Measurements from ENCODE around the gene LRRN3. TPM values are rescaled to one million over a fixed set of nuclear protein-coding genes. Genes with fewer than 3 reads are reported as not detected.

LRRN3 gene
- total RNA-seq, 1 donor from 2014 or later, result 53.4 TPM

DNA sequence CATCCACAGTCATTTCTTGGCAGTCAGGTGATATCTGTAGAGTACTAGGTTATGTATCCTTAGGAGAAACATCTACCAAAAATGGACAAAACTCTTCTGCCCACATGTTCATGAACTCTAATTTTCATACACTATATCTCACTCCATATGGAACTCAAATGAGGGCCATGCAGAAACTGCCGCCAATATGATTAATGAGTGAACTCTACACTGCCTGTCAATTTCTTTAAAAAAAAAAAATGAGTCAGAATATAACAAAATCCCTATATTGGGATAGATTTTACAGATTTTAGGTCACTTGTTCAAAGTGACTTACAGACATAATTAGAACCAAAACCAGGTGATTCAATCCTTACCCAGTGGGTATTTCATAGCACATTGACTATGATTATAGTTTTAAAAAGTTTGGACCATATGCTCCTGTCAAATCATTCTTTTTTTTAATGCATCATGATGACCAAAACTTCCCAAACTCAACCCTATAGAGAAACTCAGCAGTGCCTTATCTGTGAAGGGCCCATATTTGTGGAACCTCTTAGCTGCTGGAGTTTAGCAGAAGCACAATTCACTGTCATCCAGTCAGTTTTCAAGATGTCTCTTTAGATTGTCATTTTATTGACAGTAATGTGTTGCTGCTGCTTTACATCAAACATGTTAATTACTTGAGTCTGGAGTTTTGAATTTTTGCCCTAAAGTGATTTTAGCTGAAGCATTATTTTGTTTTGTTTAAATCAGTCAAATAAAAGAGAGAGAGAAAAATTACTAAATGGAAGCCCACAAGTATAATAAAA, 11.1 kb downstream of the LRRN3 start:
- Mint-ChIP-seq H3K4me1 (peaks cover 59% of the 10 kb centered on the region), H3K27ac (peak overlapping the region; percentile 23), H3K36me3 (ENCODE audit: low read depth) (peaks cover 76% of the 10 kb centered on the region), H3K4me3 (no peak overlapping the region), H3K9me3 (no peaks in the 10 kb centered on the region), H3K27me3 (no peaks in the 10 kb centered on the region)
- DNase-seq, result no peak
- intact Hi-C loops (cut with micrococcal nuclease), result loop anchor here (1.0 kb wide), 1 partner anchor 11 kb away; no protein-coding TSS in a partner anchor

DNA sequence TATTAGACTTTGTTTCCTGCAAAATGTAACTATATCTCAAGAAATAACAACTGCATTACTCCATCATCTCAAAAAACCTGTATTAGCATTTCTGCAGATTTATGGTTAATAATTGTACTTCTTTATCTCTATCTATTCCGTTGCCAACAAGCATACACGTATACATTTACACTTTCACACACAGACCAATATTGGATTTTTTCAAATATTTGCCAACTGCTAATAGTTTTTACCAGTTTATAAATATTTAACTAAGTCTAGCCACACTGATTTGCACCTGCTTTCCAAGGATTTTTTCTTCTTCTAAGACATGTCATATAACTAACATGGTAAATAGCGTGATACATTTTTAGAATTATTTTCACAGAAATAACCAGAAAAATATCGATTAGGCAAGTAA, 12.2 kb downstream of the LRRN3 start:
- peaks cover 58% of the 10 kb centered on the region for H3K4me1 Mint-ChIP-seq
- intact Hi-C loops (cut with micrococcal nuclease), result no loop called here
- H3K27me3 Mint-ChIP-seq, result no peaks in the 10 kb centered on the region
- peak overlapping the region; percentile 13 for H3K4me3 Mint-ChIP-seq
- no peak for DNase-seq
- no peaks in the 10 kb centered on the region for H3K9me3 Mint-ChIP-seq
- peaks cover 75% of the 10 kb centered on the region for H3K36me3 Mint-ChIP-seq (ENCODE audit: low read depth)
- peak overlapping the region; percentile 62 for H3K27ac Mint-ChIP-seq

- Mint-ChIP-seq H3K9me3 (no peaks in the 10 kb centered on the region), H3K27ac (peak overlapping the region; percentile 74), H3K4me3 (peak overlapping the region; percentile 20), H3K4me1 (peaks cover 57% of the 10 kb centered on the region), H3K36me3 (ENCODE audit: low read depth) (peaks cover 74% of the 10 kb centered on the region), H3K27me3 (no peaks in the 10 kb centered on the region)
- intact Hi-C loops (cut with micrococcal nuclease), result no loop called here
- DNase-seq, result no peak
Measured at GRCh38 chr7:111103678-111104274, 12.8 kb downstream of the LRRN3 start.

- intact Hi-C loops (cut with micrococcal nuclease), result no loop called here
Measured at GRCh38 chr7:111104710-111105109, 13.8 kb downstream of the LRRN3 start.

GRCh38 chr7:111105269-111105668, 14.3 kb downstream of the LRRN3 start:
- peaks cover 74% of the 10 kb centered on the region for H3K36me3 Mint-ChIP-seq (ENCODE audit: low read depth)
- H3K4me1 Mint-ChIP-seq, result peaks cover 56% of the 10 kb centered on the region
- H3K4me3 Mint-ChIP-seq, result no peak overlapping the region
- H3K27ac Mint-ChIP-seq, result peak overlapping the region; percentile 38
- intact Hi-C loops (cut with micrococcal nuclease), result no loop called here
- no peak for DNase-seq
- no peaks in the 10 kb centered on the region for H3K9me3 Mint-ChIP-seq
- H3K27me3 Mint-ChIP-seq, result no peaks in the 10 kb centered on the region

More at GRCh38 chr7:111104710-111105109, 13.8 kb downstream of the LRRN3 start:
- Mint-ChIP-seq H3K27ac (peak overlapping the region; percentile 79), H3K27me3 (no peaks in the 10 kb centered on the region), H3K9me3 (no peaks in the 10 kb centered on the region), H3K4me3 (peak overlapping the region; percentile 9), H3K36me3 (ENCODE audit: low read depth) (peaks cover 78% of the 10 kb centered on the region), H3K4me1 (peaks cover 56% of the 10 kb centered on the region)
- no peak for DNase-seq

- no peak overlapping the region for H3K27ac Mint-ChIP-seq
- intact Hi-C loops (cut with micrococcal nuclease), result no loop called here
- DNase-seq, result no peak
- H3K4me3 Mint-ChIP-seq, result no peak overlapping the region
- peaks cover 70% of the 10 kb centered on the region for H3K36me3 Mint-ChIP-seq (ENCODE audit: low read depth)
- H3K9me3 Mint-ChIP-seq, result no peaks in the 10 kb centered on the region
- peaks cover 53% of the 10 kb centered on the region for H3K4me1 Mint-ChIP-seq
- H3K27me3 Mint-ChIP-seq, result no peaks in the 10 kb centered on the region
Measured at GRCh38 chr7:111107579-111107978, 16.7 kb downstream of the LRRN3 start.

DNA sequence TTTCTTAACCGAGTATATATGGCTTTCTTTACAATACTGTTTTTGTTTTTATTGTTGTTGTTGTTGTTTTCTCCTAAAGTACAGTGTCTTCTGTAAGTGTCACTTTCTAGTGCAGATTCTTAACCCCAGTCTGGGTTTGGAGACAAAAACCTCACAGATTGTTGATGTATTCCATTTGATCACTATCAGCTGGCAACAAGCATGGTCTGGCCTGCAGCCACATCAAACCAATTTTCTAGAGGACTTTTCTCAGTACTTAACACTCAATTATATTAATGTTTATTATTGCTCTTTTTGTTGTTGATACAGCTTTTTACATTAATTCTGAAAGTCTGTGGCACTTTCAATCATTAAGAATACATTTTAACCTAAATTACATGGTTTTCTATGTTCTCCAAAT, 17.1 kb downstream of the LRRN3 start:
- DNase-seq, result no peak
- no peaks in the 10 kb centered on the region for H3K9me3 Mint-ChIP-seq
- no peak overlapping the region for H3K4me3 Mint-ChIP-seq
- no peaks in the 10 kb centered on the region for H3K27me3 Mint-ChIP-seq
- H3K36me3 Mint-ChIP-seq (ENCODE audit: low read depth), result peaks cover 72% of the 10 kb centered on the region
- peaks cover 56% of the 10 kb centered on the region for H3K4me1 Mint-ChIP-seq
- H3K27ac Mint-ChIP-seq, result peak overlapping the region; percentile 51
- intact Hi-C loops (cut with micrococcal nuclease), result no loop called here

DNA sequence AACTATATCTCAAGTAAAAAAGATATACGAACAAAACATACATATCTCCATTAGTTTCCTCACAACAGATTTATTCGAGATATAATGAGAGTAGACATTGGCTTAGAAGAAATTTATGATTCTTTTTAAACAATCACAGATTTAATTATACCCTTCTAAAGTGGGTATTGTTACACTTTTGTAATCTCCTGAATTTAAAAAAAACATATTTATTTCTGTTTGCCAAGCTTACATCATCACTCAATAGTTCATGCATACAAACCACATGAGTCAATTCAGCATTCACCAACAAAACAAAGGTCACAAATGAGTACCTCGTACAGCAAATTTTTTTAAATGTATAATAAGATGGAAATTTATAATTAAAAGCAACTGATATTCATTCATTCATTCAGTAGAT, 17.6 kb downstream of the LRRN3 start:
- Mint-ChIP-seq H3K36me3 (ENCODE audit: low read depth) (peaks cover 71% of the 10 kb centered on the region), H3K4me3 (no peak overlapping the region), H3K4me1 (peaks cover 56% of the 10 kb centered on the region), H3K27ac (peak overlapping the region; percentile 66), H3K27me3 (no peaks in the 10 kb centered on the region), H3K9me3 (no peaks in the 10 kb centered on the region)
- no peak for DNase-seq
- intact Hi-C loops (cut with micrococcal nuclease), result no loop called here

DNA sequence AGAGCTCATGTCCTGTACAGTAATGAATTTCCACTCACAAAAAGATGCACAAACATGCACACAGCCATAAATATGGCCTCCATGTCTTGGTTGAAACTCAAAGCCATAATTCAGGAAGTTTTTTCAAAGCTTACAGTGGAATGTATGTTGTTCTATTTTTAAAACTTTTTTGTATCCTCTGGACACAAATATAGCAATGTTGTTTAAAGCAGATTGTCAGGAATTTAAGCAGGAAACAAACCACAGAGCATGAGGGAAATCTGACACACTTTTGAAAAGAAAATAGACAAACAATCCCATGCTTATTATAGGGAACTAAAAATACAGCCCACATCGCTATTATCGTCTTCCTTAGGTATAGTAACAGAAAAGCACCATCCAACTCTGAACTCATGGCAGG, 21.5 kb downstream of the LRRN3 start:
- H3K36me3 Mint-ChIP-seq (ENCODE audit: low read depth), result peaks cover 57% of the 10 kb centered on the region
- peak overlapping the region; percentile 80 for H3K27ac Mint-ChIP-seq
- peak overlapping the region; percentile 21 for H3K4me3 Mint-ChIP-seq
- H3K27me3 Mint-ChIP-seq, result no peaks in the 10 kb centered on the region
- no peak for DNase-seq
- no peaks in the 10 kb centered on the region for H3K9me3 Mint-ChIP-seq
- H3K4me1 Mint-ChIP-seq, result peaks cover 47% of the 10 kb centered on the region
- intact Hi-C loops (cut with micrococcal nuclease), result no loop called here

DNA sequence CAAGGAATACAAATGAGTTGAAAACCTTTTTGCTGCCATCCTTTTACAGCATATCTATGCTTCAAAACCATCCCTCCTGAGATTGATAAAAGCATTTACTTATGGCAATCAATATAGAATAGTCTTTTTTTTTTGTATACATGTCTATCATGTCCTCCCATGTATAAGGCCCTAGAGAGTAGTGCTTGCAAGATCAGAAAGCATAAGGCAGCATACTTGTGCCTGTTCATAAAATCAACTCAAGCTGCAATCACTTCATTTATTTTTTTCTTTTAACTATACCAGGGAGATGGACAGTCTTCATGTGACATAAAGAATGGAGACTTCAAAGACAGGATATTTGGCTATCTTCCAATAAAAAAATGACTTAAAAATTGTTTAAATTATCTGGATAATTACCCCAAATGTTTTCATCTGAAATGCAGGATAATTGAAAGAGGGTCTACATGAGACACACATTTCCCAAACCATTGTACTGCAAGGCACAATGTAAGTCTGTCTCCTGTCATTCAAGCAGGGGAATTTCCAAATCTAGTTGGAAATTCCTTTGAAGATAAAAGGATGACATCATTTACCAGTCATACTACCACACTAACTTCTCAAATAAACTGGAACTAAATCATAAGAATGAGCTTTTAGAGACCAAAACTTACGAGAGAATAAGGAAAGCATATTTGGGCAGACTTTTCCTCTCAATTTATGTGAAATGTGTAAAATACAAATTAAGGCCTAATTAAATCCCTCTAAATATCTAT, 22.5 kb downstream of the LRRN3 start:
- intact Hi-C loops (cut with micrococcal nuclease), result loop anchor here (1.0 kb wide), 3 partner anchors 11 to 25 kb away; no protein-coding TSS in a partner anchor
- H3K36me3 Mint-ChIP-seq (ENCODE audit: low read depth), result peaks cover 59% of the 10 kb centered on the region

GRCh38 chr7:111115966-111116365, 25.0 kb downstream of the LRRN3 start:
- peaks cover 62% of the 10 kb centered on the region for H3K36me3 Mint-ChIP-seq (ENCODE audit: low read depth)
- no peak for DNase-seq
- H3K4me3 Mint-ChIP-seq, result no peak overlapping the region
- peak overlapping the region; percentile 60 for H3K27ac Mint-ChIP-seq
- H3K27me3 Mint-ChIP-seq, result no peaks in the 10 kb centered on the region
- H3K9me3 Mint-ChIP-seq, result peaks cover 6% of the 10 kb centered on the region
- intact Hi-C loops (cut with micrococcal nuclease), result no loop called here
- peaks cover 49% of the 10 kb centered on the region for H3K4me1 Mint-ChIP-seq

More for the DNA sequence above, 22.5 kb downstream of the LRRN3 start:
- Mint-ChIP-seq H3K4me3 (peak overlapping the region; percentile 37), H3K27me3 (no peaks in the 10 kb centered on the region), H3K4me1 (peaks cover 49% of the 10 kb centered on the region), H3K27ac (peak overlapping the region; percentile 70), H3K9me3 (no peaks in the 10 kb centered on the region)
- no peak for DNase-seq

DNA sequence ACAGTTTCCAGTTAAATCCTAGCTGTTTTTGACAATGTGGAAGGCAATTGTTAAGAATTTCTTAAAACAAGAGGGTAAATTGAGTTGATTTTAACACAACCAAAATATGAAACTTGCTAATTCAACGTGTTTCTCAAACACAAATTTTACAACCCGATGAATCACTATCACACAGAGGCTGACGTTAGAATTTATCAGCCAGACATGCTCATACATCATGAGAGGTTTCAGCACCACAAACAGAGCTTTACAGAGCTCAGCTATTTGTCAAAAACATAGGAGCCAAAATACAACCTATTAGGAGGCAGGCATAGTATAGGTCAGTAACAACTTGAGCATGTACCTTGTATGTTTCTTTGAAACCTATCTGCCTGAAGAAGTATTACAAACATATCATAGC, 36.1 kb downstream of the LRRN3 start:
- no peaks in the 10 kb centered on the region for H3K27me3 Mint-ChIP-seq
- no peak overlapping the region for H3K4me3 Mint-ChIP-seq
- no peak overlapping the region for H3K27ac Mint-ChIP-seq
- peaks cover 4% of the 10 kb centered on the region for H3K4me1 Mint-ChIP-seq
- no peaks in the 10 kb centered on the region for H3K9me3 Mint-ChIP-seq
- no peak for DNase-seq
- peaks cover 31% of the 10 kb centered on the region for H3K36me3 Mint-ChIP-seq (ENCODE audit: low read depth)
- intact Hi-C loops (cut with micrococcal nuclease), result no loop called here

- Mint-ChIP-seq H3K27ac (no peak overlapping the region), H3K4me3 (no peak overlapping the region), H3K9me3 (no peaks in the 10 kb centered on the region), H3K4me1 (peaks cover 2% of the 10 kb centered on the region), H3K27me3 (no peaks in the 10 kb centered on the region), H3K36me3 (ENCODE audit: low read depth) (peaks cover 11% of the 10 kb centered on the region)
- DNase-seq, result no peak
- intact Hi-C loops (cut with micrococcal nuclease), result no loop called here
Measured at GRCh38 chr7:111129435-111129834, 38.5 kb downstream of the LRRN3 start.

DNA sequence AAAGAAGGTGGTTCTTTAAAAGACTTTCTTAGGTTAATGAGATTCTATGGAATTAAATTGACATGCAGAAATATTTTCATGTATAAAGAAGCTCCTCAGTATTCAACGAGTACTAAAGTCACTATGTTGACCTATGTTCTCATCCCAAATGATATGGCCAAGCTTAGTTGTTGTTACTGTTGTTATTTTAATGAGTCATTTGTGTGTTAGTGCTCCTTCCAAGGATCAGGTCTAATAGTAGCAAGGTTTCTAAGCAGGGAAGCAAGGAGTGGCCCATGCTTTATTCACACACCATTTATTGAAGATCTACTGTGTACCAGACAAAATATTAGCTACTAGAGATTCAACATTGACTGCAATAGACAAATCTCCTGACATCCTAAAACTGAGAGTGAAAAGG, 41.9 kb downstream of the LRRN3 start:
- H3K4me1 Mint-ChIP-seq, result peaks cover 5% of the 10 kb centered on the region
- no peaks in the 10 kb centered on the region for H3K27me3 Mint-ChIP-seq
- H3K27ac Mint-ChIP-seq, result no peak overlapping the region
- H3K4me3 Mint-ChIP-seq, result no peak overlapping the region
- intact Hi-C loops (cut with micrococcal nuclease), result no loop called here
- no peaks in the 10 kb centered on the region for H3K36me3 Mint-ChIP-seq (ENCODE audit: low read depth)
- DNase-seq, result no peak
- H3K9me3 Mint-ChIP-seq, result no peaks in the 10 kb centered on the region

Measured in activated CD4-positive, alpha-beta T cell treated with anti-CD3 and anti-CD28 coated beads, Interleukin-2, amount 10 ng/mL, durations not matched to agents 24 days and 14 days (primary cell).